Sigmoid colon (tissue), 4 donors: ENCODE results near the gene GPR26.

ENCODE experiments used
- CTCF ChIP-seq, 4 experiments: fragments of 450-650 bp in 3 of 4; fragments of 200-600 bp in 1 of 4; IDR thresholded peaks; one replicate each; pipeline ENCODE4 v1.5.1; 2016 to 2019; ENCODE audit warnings: antibody characterized with exemption in 4 of 4, mild to moderate bottlenecking in 3 of 4, moderate library complexity in 2 of 4
- POLR2AphosphoS5 ChIP-seq, 4 donors: sonication (generic); formaldehyde crosslinking; IDR thresholded peaks; one replicate each; pipeline ENCODE4 v1.6.1; 2017; ENCODE audit warnings: antibody characterized with exemption in 4 of 4

GRCh38 chr10:123624086-123624485 is 42.1 kb upstream of the GPR26 start:
- TF ChIP-seq CTCF (IDR thresholded peaks at IDR 0.05) (no peak), POLR2AphosphoS5 (IDR thresholded peaks at IDR 0.05) (no peak)
